Pulmonary artery endothelial cell (primary cell): ENCODE measurements around the gene PLK2. TPM values are rescaled to one million over a fixed set of nuclear protein-coding genes. Genes with fewer than 3 reads are reported as not detected.

Source experiments
- DNase-seq: peaks from one replicate; pipeline ENCODE4 v3.0.0-alpha.2; 2011; ENCODE audit warnings: low read depth, low spot score
- total RNA-seq: library from RNA; depleted of rRNA; stranded (reverse); fragments of >200 nt; gene quantifications from 2 replicates; pipeline ENCODE4 v1.2.3, GENCODE V29; 2014

The PLK2 gene
- 801 and 852 TPM in 2 replicates for total RNA-seq

DNA sequence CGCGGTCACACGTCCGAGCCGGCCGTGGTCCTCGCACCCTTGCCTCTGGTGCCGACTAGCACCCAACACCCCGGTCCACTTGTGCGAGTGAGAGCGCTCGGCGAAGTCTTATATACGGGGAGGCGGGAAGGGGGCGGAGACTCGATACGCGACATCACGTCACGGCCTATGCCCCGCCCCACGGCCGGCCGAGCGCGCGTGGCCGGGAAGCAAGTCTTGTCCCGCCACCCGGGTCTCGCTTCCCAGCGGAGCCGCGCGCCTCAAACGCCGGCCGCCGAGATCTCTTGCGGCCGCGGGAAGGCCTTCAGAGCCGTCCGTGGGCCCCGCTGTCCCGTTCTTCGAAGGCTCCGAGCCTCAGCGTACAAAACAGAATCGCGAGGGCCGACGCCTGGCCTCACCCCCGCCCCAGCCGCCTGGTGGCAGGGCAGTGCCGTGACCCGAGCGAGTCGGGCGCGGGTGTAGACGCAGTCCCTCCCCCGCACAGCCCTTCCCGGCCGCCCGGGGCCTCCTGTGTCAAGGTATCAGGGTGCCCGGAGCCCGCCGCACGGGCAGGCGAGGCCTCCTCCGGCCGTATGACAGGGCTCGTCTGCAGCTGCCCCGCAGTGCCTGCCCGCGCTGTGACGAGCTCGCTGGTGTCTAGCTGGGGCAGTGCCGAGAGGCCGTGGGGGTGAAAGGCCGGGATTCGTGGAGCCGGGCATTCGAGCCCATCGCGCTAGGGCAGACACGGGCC, at the start of gene PLK2:
PLK2 (minus strand) TSS at position 85 of the 730 bp plus-strand sequence. CDS start 127 bp downstream, outside the sequence.
- peak; percentile 73 for DNase-seq

- DNase-seq, result no peak
Measured at GRCh38 chr5:58507715-58508114, 47.8 kb upstream of the PLK2 start.

- no peak for DNase-seq
Measured at GRCh38 chr5:58505971-58506640, 46.2 kb upstream of the PLK2 start.

- DNase-seq, result no peak
Measured at GRCh38 chr5:58505502-58505901, 45.6 kb upstream of the PLK2 start.

- no peak for DNase-seq
Measured at GRCh38 chr5:58504766-58505165, 44.9 kb upstream of the PLK2 start.

DNA sequence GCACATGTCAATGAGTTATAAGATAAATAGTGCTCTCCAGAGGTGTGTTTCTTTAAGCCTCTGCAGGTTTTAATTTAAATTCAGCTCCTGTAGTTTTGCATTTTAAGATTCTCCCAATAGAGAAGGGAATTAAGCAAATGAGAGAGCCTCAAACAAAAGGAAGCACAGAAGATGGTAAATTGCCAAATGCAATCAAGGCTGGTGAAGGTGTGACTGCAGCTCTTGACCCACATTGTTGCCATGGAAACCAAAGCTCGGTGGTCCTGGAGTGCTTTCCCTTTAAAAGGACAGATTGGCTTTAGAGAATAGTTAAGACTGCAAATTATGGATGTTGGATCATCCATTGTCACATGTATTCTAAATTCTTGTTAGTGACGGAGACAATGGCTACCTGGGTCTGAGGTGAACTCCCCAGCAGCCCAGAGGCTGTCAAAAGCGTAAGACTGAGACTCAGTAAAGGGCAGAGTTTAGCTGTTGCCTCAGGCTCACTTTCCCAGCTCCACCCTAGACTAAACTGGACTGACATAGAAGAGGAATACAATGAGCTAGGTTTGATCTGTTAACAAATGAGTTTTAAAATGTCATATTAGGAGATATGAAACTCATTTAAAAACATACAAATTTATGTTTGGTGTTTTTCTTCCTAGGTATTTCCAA, 43.6 kb upstream of the PLK2 start:
- DNase-seq, result no peak

- no peak for DNase-seq
Measured at GRCh38 chr5:58501778-58502417, 42.0 kb upstream of the PLK2 start.

- DNase-seq, result no peak
Measured at GRCh38 chr5:58499941-58500340, 40.1 kb upstream of the PLK2 start.

DNA sequence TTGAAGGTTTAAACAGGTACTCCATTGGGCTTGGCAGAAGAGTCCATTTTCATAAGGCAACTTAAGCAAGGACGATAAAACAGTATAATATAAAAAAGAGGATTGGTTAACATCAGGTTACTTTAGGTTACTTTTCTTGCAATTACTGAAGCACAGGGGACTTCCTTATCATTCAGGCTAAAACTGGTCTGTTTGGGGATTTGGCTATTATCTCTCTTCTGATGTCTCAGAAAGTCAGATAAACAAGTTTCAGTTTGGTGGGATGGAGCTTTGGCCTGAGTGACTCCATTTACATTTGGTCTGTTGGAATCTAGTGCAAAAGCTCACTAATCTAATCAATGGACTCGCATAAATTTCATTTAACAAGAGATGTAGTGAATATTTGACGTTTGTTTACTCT, 39.3 kb upstream of the PLK2 start:
- no peak for DNase-seq

- peak; percentile 7 for DNase-seq
Measured at GRCh38 chr5:58498340-58498942, 38.6 kb upstream of the PLK2 start.

DNA sequence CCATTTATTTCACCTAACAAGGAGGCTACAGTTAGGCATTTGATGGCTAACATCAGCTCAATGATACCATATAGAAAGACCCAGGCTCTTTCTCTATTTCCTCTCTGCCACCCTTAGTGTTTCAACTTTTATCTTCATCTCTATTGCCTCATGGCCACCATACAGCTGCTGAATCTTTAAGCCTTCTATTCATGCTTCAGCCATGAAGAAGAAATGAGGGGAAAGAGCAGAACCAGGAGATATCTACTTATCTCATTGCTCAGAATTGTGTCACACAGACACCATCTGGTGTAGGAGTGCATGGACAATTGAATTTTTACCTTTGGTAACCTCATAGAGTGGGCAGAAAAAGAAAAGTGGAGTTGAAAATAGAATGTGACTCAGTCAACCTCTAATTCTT, 38.0 kb upstream of the PLK2 start:
- no peak for DNase-seq

- no peak for DNase-seq
Measured at GRCh38 chr5:58497386-58497785, 37.5 kb upstream of the PLK2 start.

GRCh38 chr5:58496488-58496887, 36.6 kb upstream of the PLK2 start:
- no peak for DNase-seq

GRCh38 chr5:58493141-58493540, 33.3 kb upstream of the PLK2 start:
- no peak for DNase-seq

DNA sequence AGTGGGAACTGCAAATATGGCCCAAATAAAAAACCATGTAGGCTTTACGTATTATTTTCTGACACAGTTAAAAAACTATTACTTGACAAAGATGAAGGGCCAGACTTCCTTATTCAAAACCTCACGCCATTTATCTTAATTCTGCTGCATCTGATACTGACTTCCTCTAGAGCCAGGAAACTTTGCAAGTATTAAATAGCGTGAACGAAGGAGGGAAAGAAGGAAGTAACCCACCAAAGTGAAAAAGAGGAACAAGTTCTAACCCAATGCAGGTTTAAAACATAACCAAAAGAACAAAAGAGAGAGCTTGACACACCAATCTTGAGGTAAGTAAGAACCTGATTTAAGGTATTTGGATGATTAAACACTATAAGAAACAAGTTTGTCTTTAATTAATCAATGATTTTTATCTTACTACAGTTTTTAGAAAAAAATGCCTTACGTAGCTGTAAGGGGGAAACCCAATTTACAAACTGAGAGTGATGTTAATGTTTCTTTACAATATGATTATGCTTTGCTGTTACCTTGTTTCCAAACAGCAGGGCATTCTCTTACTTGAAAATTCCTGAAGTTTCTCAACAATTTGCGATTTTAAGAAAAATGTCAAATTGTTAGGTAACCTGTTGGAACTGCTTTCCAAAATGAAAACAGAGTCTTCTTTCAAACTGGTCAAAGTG, 31.5 kb upstream of the PLK2 start, which contains the start of gene GAPT:
GAPT (plus strand) TSS at position 220 of the 677 bp plus-strand sequence. CDS start 3,102 bp downstream, outside the sequence.
- DNase-seq, result no peak

DNA sequence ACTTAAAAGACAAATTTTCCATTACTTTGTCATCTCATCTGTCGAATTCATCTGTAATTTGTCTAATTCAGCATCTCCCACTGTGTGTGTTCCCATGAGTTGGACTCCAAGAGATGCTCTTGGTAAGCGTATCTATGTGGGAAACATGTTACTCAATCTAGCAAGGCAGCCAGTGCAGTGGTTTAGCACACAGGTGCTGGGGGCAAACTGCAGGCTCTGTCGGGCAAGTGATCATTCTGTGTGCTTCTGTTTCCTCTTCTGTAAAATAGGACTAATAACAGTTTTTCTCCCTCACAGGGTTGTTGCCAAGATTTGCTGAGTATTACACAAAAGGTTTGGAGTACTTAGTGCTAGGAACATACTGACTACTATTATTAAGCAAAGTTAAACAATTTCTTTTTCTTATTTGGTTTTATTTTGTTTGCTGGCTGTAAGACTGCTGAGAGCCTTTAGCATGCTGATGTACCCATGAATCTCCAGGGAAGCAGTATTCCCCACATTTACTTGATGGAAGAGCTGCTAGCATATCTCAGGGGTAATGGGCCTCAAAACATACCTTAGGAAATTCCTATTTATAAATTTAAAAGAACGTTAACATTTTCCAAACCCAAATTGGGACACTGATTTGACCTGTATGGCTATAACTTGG, 30.6 kb upstream of the PLK2 start:
- no peak for DNase-seq

DNA sequence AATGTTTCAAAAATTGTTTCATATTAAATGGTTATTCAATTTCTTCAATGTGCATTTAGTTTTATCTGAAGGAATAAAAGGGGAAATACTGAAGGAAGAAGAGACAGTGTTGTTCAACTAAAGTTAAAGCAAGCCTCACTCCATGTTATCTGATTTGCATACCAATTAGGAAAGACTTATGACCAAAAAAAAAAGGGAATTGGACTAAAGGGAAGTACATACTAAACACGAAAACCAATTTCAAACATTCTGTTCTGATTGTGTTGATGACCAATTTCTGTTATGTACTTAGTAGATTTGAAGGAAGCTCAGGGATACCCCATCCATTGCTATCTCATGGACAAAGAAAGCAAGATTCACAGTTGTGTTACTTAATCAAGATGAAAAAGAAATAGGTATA, 26.4 kb upstream of the PLK2 start:
- DNase-seq, result no peak

- no peak for DNase-seq
Measured at GRCh38 chr5:58484505-58484904, 24.6 kb upstream of the PLK2 start.

- no peak for DNase-seq
Measured at GRCh38 chr5:58482536-58482935, 22.6 kb upstream of the PLK2 start.

GRCh38 chr5:58481828-58482227, 21.9 kb upstream of the PLK2 start:
- DNase-seq, result no peak
